A549 (cell line): ENCODE results near the gene ODF2L. TPM values are rescaled to one million over a fixed set of nuclear protein-coding genes. Genes with fewer than 3 reads are reported as not detected.

Experiments used
- ATAC-seq, 2 experiments: fragments of 200-7000 bp in 1 of 2; fragments of >200 bp in 1 of 2; cut with Nextera tagmentation in 1 of 2; cut with Tn5 transposase in 1 of 2; 3 replicates each; pipeline versions ENCODE4 v1.8.0 to v1.9.1; 2018 to 2020; ENCODE audit warnings: mild to moderate bottlenecking in 1 of 2, moderate library complexity in 1 of 2
- CTCF ChIA-PET: fragments of 300-600 bp; sonication (Branson Sonifier 250); formaldehyde crosslinking; extraction: SDS; loops from one replicate; lab custom pipeline; 2021; ENCODE audit warnings: antibody characterized with exemption, inconsistent platforms; lab: Yijun Ruan, JAX
- POLR2A ChIA-PET: fragments of 350-600 bp; formaldehyde crosslinking; extraction: SDS; loops from one replicate; lab custom pipeline; 2021; ENCODE audit warnings: antibody characterized with exemption, inconsistent platforms; lab: Yijun Ruan, JAX
- DNase-seq, 2 experiments: peaks; one replicate each; pipeline versions ENCODE4 v3.0.0 to v3.0.0-alpha.2; 2011 to 2016; ENCODE audit warnings: low read depth in 1 of 2, low spot score in 1 of 2
- FAIRE-seq: peaks from 2 replicates; lab custom pipeline; 2011; peaks lifted over from hg19 to GRCh38; lab: Jason Lieb, UNC
- H3K27ac ChIP-seq, 2 experiments: fragments of >200 bp; sonication (Bioruptor Twin); formaldehyde crosslinking; 3 replicates each; pipeline ENCODE4 v1.5.1; 2016 to 2017
- H3K4me1 ChIP-seq: fragments of >200 bp; sonication (Bioruptor Twin); formaldehyde crosslinking; 3 replicates; pipeline ENCODE4 v1.6.1; 2016
- H3K4me2 ChIP-seq: fragments of >200 bp; sonication (Bioruptor Twin); formaldehyde crosslinking; 3 replicates; pipeline ENCODE4 v1.6.1; 2016
- H3K4me3 ChIP-seq: fragments of >200 bp; sonication (Bioruptor Twin); formaldehyde crosslinking; 3 replicates; pipeline ENCODE4 v1.5.1; 2016
- H3K9me3 ChIP-seq: fragments of >200 bp; sonication (Bioruptor Twin); formaldehyde crosslinking; 3 replicates; pipeline ENCODE4 v1.6.1; 2016
- ATOH8 ChIP-seq: fragments of 250-450 bp; sonication (Bioruptor Pico); IDR thresholded peaks from 2 replicates; pipeline ENCODE4 v1.5.0; 2020; ENCODE audit warnings: low read depth, mild to moderate bottlenecking, moderate library complexity
- CEBPB ChIP-seq, 2 experiments: fragments of >200 bp in 1 of 2; sonication (Bioruptor Twin) in 1 of 2; formaldehyde crosslinking in 1 of 2; IDR thresholded peaks; 2 replicates each; pipeline ENCODE4 v1.6.1; 2012 to 2016
- EHF ChIP-seq: fragments of 250-450 bp; sonication (Bioruptor Pico); IDR thresholded peaks from 2 replicates; pipeline ENCODE4 v1.5.0; 2020; ENCODE audit warnings: mild to moderate bottlenecking
- KDM5A ChIP-seq: fragments of 200-600 bp; sonication (generic); IDR thresholded peaks from 2 replicates; pipeline ENCODE4 v1.6.1; 2016; ENCODE audit warnings: antibody characterized with exemption, mild to moderate bottlenecking
- MYC ChIP-seq: IDR thresholded peaks from 2 replicates; pipeline ENCODE4 v1.6.1; 2012; ENCODE audit warnings: mild to moderate bottlenecking, inconsistent platforms, low read length, improper control_type of control experiment, borderline replicate concordance
- RAD21 ChIP-seq, 2 experiments: fragments of >200 bp in 1 of 2; sonication (Bioruptor Twin) in 1 of 2; formaldehyde crosslinking in 1 of 2; IDR thresholded peaks in 1 of 2; conservative IDR thresholded peaks in 1 of 2; 2 replicates in 1 of 2; 3 replicates in 1 of 2; pipeline ENCODE4 v1.6.1; 2012 to 2018; ENCODE audit warnings: inconsistent platforms in 1 of 2
- RCOR1 ChIP-seq: fragments of 150-350 bp; IDR thresholded peaks from 2 replicates; pipeline ENCODE4 v1.6.1; 2014; ENCODE audit warnings: antibody characterized with exemption, low read length, low read depth
- RNF2 ChIP-seq: fragments of 200-600 bp; sonication (generic); IDR thresholded peaks from 2 replicates; pipeline ENCODE4 v1.6.1; 2016; ENCODE audit warnings: low read depth, mild to moderate bottlenecking, antibody characterized with exemption, moderate library complexity, borderline replicate concordance
- SMC3 ChIP-seq: fragments of >200 bp; sonication (Bioruptor Twin); formaldehyde crosslinking; IDR thresholded peaks from 3 replicates; pipeline ENCODE4 v1.6.1; 2018; ENCODE audit warnings: inconsistent platforms
- ZFP36 ChIP-seq: fragments of 450-650 bp; IDR thresholded peaks from 2 replicates; pipeline ENCODE4 v1.6.1; 2014; ENCODE audit warnings: borderline replicate concordance; ENCODE audit not compliant: partially characterized antibody
- WGBS: methylation state at CpG from one replicate; pipeline ENCODE4 v1.1.6; 2017; ENCODE audit errors: missing lambda C conversion rate; 5-methylcytosine and 5-hydroxymethylcytosine counted together
- polyA plus RNA-seq, 4 experiments: library from polyadenylated mRNA; depleted of rRNA in 3 of 4; stranded (reverse); fragments of >200 nt; fragmentation: RNase III in 1 of 4; extraction: RNeasy Plus Mini Kit Qiagen cat#74134 plus additional on column Dnase treatment in 1 of 4; gene quantifications; 2 replicates in 3 of 4; 3 replicates in 1 of 4; pipeline ENCODE4 v1.2.3, GENCODE V29; 2011 to 2017
- TF ChIP-seq, protein P1 (sequence below): fragments of >200 bp; sonication (Bioruptor Twin); formaldehyde crosslinking; IDR thresholded peaks from 3 replicates; pipeline ENCODE4 v1.5.1; 2016
- TF ChIP-seq, protein P2 (sequence below): IDR thresholded peaks from 2 replicates; pipeline ENCODE4 v1.6.1; 2012
- TF ChIP-seq, protein P3 (sequence below): fragments of 200-600 bp; sonication (generic); IDR thresholded peaks from 2 replicates; pipeline ENCODE4 v1.6.1; 2016; ENCODE audit warnings: antibody characterized with exemption, mild to moderate bottlenecking, moderate library complexity

ODF2L gene
- polyA plus RNA-seq, 2 of the 4 experiments (the other 2 are of a cell fraction): 10.0 to 17.7 TPM

DNA sequence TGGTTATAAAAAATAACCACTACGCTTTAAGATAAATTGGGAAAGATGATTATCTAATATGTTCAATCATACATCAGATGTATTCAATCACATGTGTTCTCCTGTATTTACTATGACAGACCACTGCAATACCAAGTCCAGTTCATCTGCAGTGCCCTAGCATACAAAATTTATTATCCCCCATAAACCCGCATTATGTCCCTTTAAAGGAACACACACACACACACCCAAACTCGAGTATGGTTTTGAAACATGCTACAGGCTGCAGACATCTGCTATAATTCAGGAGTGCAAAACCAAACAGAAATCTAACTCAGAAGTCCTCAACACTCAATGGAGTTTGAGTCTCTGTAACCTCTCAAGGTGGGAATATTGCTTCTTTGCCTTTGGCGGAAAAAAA lies 14.9 kb downstream of the ODF2L start:
- ATAC-seq (no peak), DNase-seq (no peak), FAIRE-seq (no peak)
- Histone ChIP-seq H3K9me3 (0 out of 3 replicates have a peak, but pooled peaks cover 4% of the 10 kb centered on the region), H3K4me1 (no peaks in the 10 kb centered on the region), H3K4me3 (no peak overlapping the region), H3K4me2 (no peak overlapping the region), H3K27ac (no peak overlapping the region)
- TF ChIP-seq CEBPB (IDR thresholded peaks at IDR 0.05): no peak
- TF ChIP-seq EHF (CRISPR knock-in tag): no peak
- no peak for TF ChIP-seq KDM5A
- no peak for TF ChIP-seq ATOH8
- no peak for TF ChIP-seq ZFP36
- ChIA-PET CTCF (no interaction called here), POLR2A (no interaction called here)
- WGBS: 73% methylated on average over 4 of the region's 4 CpGs

DNA sequence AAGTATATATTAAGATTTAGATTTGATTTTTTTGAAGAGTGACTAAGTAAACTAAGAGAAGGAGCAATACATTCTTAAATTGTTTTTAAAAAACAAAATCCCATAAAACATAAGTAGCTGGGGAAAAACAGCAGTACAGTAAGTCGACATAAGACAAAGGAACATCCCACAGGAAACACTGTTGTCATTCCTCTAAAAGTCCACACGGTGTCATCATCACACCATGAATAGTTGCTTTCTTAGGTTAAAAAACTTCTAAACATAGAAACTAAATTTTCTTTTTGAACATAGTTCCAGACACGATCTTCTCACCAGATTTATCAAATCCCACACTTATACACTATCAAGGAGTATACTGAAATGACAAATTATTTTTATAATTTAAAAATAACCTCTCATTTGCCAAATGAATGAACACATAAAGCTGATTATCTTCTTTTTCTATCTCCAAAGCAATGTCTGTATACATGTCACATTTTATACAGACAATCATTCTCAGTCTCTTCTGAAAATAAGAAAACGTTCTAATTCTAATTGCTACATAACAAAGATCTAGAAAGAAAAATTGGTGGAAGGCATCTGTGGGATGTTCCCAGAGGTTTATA lies 15.8 kb downstream of the ODF2L start:
- peak; percentile 16 to 74 for DNase-seq
- TF ChIP-seq, protein P1, sequence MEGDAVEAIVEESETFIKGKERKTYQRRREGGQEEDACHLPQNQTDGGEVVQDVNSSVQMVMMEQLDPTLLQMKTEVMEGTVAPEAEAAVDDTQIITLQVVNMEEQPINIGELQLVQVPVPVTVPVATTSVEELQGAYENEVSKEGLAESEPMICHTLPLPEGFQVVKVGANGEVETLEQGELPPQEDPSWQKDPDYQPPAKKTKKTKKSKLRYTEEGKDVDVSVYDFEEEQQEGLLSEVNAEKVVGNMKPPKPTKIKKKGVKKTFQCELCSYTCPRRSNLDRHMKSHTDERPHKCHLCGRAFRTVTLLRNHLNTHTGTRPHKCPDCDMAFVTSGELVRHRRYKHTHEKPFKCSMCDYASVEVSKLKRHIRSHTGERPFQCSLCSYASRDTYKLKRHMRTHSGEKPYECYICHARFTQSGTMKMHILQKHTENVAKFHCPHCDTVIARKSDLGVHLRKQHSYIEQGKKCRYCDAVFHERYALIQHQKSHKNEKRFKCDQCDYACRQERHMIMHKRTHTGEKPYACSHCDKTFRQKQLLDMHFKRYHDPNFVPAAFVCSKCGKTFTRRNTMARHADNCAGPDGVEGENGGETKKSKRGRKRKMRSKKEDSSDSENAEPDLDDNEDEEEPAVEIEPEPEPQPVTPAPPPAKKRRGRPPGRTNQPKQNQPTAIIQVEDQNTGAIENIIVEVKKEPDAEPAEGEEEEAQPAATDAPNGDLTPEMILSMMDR: peak; percentile 71
- TF ChIP-seq SMC3 (peak; percentile 55), RAD21 (conservative IDR thresholded peaks at IDR 0.05 in 1 of 2, IDR thresholded peaks at IDR 0.05 in 1 of 2) (peak; percentile 73 to 74), MYC (no peak), RNF2 (no peak)
- TF ChIP-seq, protein P2, sequence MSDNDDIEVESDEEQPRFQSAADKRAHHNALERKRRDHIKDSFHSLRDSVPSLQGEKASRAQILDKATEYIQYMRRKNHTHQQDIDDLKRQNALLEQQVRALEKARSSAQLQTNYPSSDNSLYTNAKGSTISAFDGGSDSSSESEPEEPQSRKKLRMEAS: no peak
- TF ChIP-seq, protein P3, sequence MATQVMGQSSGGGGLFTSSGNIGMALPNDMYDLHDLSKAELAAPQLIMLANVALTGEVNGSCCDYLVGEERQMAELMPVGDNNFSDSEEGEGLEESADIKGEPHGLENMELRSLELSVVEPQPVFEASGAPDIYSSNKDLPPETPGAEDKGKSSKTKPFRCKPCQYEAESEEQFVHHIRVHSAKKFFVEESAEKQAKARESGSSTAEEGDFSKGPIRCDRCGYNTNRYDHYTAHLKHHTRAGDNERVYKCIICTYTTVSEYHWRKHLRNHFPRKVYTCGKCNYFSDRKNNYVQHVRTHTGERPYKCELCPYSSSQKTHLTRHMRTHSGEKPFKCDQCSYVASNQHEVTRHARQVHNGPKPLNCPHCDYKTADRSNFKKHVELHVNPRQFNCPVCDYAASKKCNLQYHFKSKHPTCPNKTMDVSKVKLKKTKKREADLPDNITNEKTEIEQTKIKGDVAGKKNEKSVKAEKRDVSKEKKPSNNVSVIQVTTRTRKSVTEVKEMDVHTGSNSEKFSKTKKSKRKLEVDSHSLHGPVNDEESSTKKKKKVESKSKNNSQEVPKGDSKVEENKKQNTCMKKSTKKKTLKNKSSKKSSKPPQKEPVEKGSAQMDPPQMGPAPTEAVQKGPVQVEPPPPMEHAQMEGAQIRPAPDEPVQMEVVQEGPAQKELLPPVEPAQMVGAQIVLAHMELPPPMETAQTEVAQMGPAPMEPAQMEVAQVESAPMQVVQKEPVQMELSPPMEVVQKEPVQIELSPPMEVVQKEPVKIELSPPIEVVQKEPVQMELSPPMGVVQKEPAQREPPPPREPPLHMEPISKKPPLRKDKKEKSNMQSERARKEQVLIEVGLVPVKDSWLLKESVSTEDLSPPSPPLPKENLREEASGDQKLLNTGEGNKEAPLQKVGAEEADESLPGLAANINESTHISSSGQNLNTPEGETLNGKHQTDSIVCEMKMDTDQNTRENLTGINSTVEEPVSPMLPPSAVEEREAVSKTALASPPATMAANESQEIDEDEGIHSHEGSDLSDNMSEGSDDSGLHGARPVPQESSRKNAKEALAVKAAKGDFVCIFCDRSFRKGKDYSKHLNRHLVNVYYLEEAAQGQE: no peak
- Histone ChIP-seq H3K4me1 (no peaks in the 10 kb centered on the region), H3K4me3 (no peak overlapping the region), H3K9me3 (0 out of 3 replicates have a peak, but pooled peaks cover 4% of the 10 kb centered on the region), H3K4me2 (no peak overlapping the region), H3K27ac (no peak overlapping the region)
- ChIA-PET CTCF (interaction anchor here (0.6 to 1.6 kb wide), 14 partner anchors 11 to 309 kb away, joined by 3 to 15 read pairs (median 4); no protein-coding TSS in a partner anchor), POLR2A (no interaction called here)
- ATAC-seq: 0 out of 6 replicates have a peak, but pooled peaks of 1 of the 2 experiments have one; percentile 54
- FAIRE-seq: no peak
- 3% methylated on average over 4 of the region's 4 CpGs for WGBS

DNA sequence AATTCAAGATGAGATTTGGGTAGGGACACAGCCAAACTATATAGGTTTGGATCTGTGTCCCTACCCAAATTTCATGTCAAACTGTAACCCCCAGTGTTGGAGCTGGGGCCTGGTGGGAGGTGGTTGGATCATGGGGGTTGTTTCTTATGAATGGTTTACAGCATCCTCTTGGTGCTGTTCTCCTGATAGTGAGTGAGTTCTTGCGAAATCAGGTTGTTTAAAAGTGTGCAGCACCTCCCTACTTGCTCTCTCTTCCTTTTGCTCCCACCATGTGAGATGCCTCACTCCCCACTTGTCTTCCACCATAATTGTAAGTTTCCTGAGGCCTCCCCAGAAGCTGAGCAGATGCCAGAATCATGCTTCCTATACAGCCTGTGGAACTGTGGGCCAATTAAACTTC lies 17.3 kb downstream of the ODF2L start:
- ChIA-PET CTCF (interaction anchor here (1.6 to 1.9 kb wide), 2 partner anchors 95 to 325 kb away, joined by 5 read pairs; partner anchors contain the start of gene SH3GLB1), POLR2A (no interaction called here)
- H3K9me3 ChIP-seq: 0 out of 3 replicates have a peak, but pooled peaks cover 4% of the 10 kb centered on the region
- no peaks in the 10 kb centered on the region for H3K4me1 ChIP-seq
- no peak overlapping the region for H3K4me2 ChIP-seq
- TF ChIP-seq RCOR1 (no peak), RAD21 (conservative IDR thresholded peaks at IDR 0.05 in 1 of 2, IDR thresholded peaks at IDR 0.05 in 1 of 2) (no peak)
- H3K4me3 ChIP-seq: no peak overlapping the region
- ATAC-seq: no peak
- DNase-seq: no peak
- 90% methylated on average over 1 of the region's 1 CpG for WGBS
- no peak overlapping the region for H3K27ac ChIP-seq
- no peak for FAIRE-seq
